ENCODE data around the gene PDXDC1. TPM values are rescaled to one million over a fixed set of nuclear protein-coding genes. Genes with fewer than 3 reads are reported as not detected.
"Not testable (repeated sequence)": the region's sequence is repeated elsewhere in the genome, so short reads cannot be mapped to it uniquely, and the experiment has no call there.

PDXDC1 gene
- total and polyA plus RNA-seq, 8 donors = 51.5 to 82.8 (median 72.8) TPM

GRCh38 chr16:15038689-15039088 lies 63.9 kb downstream of the PDXDC1 start:
- peaks cover 18 to 70% (median 28%) of the 10 kb centered on the region in 3 donors for H3K36me3 ChIP-seq
- intact Hi-C loops (cut with DNase I) = no loop called here
- no peak overlapping the region for H3K4me3 ChIP-seq
- FAIRE-seq = no peak
- no peak overlapping the region for H3K27ac ChIP-seq
- H3K4me1 ChIP-seq = no peaks in the 10 kb centered on the region
- no peak for ATAC-seq
- DNase-seq = no peak
- 85 to 88% methylated on average over 9 of the region's 9 CpGs for WGBS, 2 donors
- no peaks in the 10 kb centered on the region for H3K27me3 ChIP-seq
- no peak for TF ChIP-seq CTCF (IDR thresholded peaks at IDR 0.05)
- no peaks in the 10 kb centered on the region for H3K9me3 ChIP-seq

GRCh38 chr16:15041271-15042004 lies 66.6 kb downstream of the PDXDC1 start:
- Histone ChIP-seq H3K9me3 (no peaks in the 10 kb centered on the region), H3K4me1 (no peaks in the 10 kb centered on the region), H3K4me3 (no peak overlapping the region), H3K27ac (peak overlapping the region in 1 of 4 donors; percentile 33), H3K27me3 (no peaks in the 10 kb centered on the region), H3K36me3 (peaks cover 10 to 44% (median 11%) of the 10 kb centered on the region in 3 donors)
- peak in 3 of 4 donors; percentile 69 to 90 (median 88) for ATAC-seq
- FAIRE-seq = no peak
- no peak for TF ChIP-seq CTCF (IDR thresholded peaks at IDR 0.05)
- peak in 1 of 6 donors; percentile 56 for DNase-seq
- intact Hi-C loops (cut with DNase I) = no loop called here
- 74% methylated on average over 14 to 16 of the region's 16 CpGs for WGBS, 2 donors

- Histone ChIP-seq H3K27me3 (no peaks in the 10 kb centered on the region), H3K27ac (no peak overlapping the region), H3K9me3 (no peaks in the 10 kb centered on the region), H3K4me3 (no peak overlapping the region), H3K36me3 (peaks cover 3 to 30% (median 10%) of the 10 kb centered on the region in 3 donors), H3K4me1 (no peaks in the 10 kb centered on the region)
- TF ChIP-seq CTCF (IDR thresholded peaks at IDR 0.05) = no peak
- intact Hi-C loops (cut with DNase I) = no loop called here
- no peak for FAIRE-seq
- WGBS, 2 donors = 93 to 97% methylated on average over 5 of the region's 5 CpGs
- DNase-seq = no peak
- ATAC-seq = no peak
Observed at GRCh38 chr16:15043344-15043743, 68.5 kb downstream of the PDXDC1 start.

- no peak for TF ChIP-seq CTCF (IDR thresholded peaks at IDR 0.05)
- Histone ChIP-seq H3K27ac (no peak overlapping the region), H3K27me3 (no peaks in the 10 kb centered on the region), H3K36me3 (peaks cover 3 to 21% (median 5%) of the 10 kb centered on the region in 3 donors), H3K4me3 (no peak overlapping the region), H3K9me3 (no peaks in the 10 kb centered on the region), H3K4me1 (no peaks in the 10 kb centered on the region)
- ATAC-seq (no peak), FAIRE-seq (no peak), DNase-seq (no peak)
- intact Hi-C loops (cut with DNase I) = no loop called here
- WGBS, 2 donors = 90 to 92% methylated on average over 11 of the region's 11 CpGs
Observed at GRCh38 chr16:15044286-15044685, 69.5 kb downstream of the PDXDC1 start.

GRCh38 chr16:15045270-15045669 lies 70.4 kb downstream of the PDXDC1 start:
- DNase-seq = peak in 2 of 6 donors; percentile 39 to 46
- FAIRE-seq; H3K9me3 ChIP-seq; intact Hi-C loops (cut with DNase I); H3K4me1 ChIP-seq; H3K4me3 ChIP-seq; H3K27me3 ChIP-seq: not testable (repeated sequence)
- peak; percentile 43 to 79 (median 68) for ATAC-seq
- Histone ChIP-seq H3K27ac (peak overlapping the region; percentile 46 to 64 (median 54)), H3K36me3 (peaks cover 0 to 11% (median 2%) of the 10 kb centered on the region in 3 donors)
- WGBS, 2 donors = 40 to 44% methylated on average over 9 of the region's 9 CpGs
